ENCODE measurements around the gene HIVEP3.

DNA sequence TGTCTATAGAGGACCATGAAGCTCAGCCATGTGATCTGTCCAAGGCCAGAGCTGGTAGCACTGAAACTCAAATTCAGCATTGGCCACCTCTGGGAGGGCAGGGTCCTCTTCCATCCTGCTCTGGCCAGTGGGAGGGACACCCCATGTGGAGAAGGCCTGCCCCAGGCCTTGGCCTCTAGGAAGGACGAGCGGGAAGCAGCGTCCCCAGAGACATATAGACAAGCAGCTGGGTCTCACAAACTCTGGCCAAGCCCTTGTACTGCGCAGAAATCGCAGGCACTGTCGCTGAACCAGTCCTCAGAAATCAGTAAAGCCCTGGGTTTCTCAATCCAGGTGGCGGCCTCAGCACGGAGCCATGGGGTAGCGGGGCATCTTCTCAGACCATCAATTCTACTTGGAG lies 180.7 kb downstream of the HIVEP3 start:
- no peak for TF ChIP-seq SIN3A (IDR thresholded peaks at IDR 0.05; ENCODE audit: borderline replicate concordance, low read depth, low read length)
- TF ChIP-seq ELF1 (IDR thresholded peaks at IDR 0.05): no peak
- no peak for TF ChIP-seq CHD2 (IDR thresholded peaks at IDR 0.05; ENCODE audit: low read length, partially characterized antibody)
- TF ChIP-seq, protein P1, sequence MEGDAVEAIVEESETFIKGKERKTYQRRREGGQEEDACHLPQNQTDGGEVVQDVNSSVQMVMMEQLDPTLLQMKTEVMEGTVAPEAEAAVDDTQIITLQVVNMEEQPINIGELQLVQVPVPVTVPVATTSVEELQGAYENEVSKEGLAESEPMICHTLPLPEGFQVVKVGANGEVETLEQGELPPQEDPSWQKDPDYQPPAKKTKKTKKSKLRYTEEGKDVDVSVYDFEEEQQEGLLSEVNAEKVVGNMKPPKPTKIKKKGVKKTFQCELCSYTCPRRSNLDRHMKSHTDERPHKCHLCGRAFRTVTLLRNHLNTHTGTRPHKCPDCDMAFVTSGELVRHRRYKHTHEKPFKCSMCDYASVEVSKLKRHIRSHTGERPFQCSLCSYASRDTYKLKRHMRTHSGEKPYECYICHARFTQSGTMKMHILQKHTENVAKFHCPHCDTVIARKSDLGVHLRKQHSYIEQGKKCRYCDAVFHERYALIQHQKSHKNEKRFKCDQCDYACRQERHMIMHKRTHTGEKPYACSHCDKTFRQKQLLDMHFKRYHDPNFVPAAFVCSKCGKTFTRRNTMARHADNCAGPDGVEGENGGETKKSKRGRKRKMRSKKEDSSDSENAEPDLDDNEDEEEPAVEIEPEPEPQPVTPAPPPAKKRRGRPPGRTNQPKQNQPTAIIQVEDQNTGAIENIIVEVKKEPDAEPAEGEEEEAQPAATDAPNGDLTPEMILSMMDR (IDR thresholded peaks at IDR 0.05): no peak
